Activated T-cell treated with anti-CD3 and anti-CD28 coated beads for 48 hours (primary cell): Measurements from ENCODE around the gene TRIM49D1.
"Not testable (repeated sequence)": the region's sequence is repeated elsewhere in the genome, so short reads cannot be mapped to it uniquely, and the experiment has no call there.

Source experiments
- DNase-seq: peaks from one replicate; pipeline ENCODE4 v3.0.0-alpha.2; 2020; ENCODE audit warnings: low read depth

TRIM49D1 gene

GRCh38 chr11:89922195-89922660 lies at the start of gene TRIM49D1:
TSS of gene TRIM49D1 (minus strand) at chr11:89922245. CDS start at chr11:89917710, 4,535 bp downstream.
- DNase-seq, result no peak

GRCh38 chr11:89965737-89966136 lies 43.7 kb upstream of the TRIM49D1 start, which contains the start of gene TRIM64:
TSS of gene TRIM64 (plus strand) at chr11:89966037. CDS start at chr11:89968504, 2,467 bp downstream.
- DNase-seq, result not testable (repeated sequence)

GRCh38 chr11:89960833-89961232 lies 38.8 kb upstream of the TRIM49D1 start:
- DNase-seq, result not testable (repeated sequence)

- not testable (repeated sequence) for DNase-seq
Observed at GRCh38 chr11:89923764-89924163, 1.7 kb upstream of the TRIM49D1 start, which contains the start of gene TRIM49D2. TSS of gene TRIM49D2 (plus strand) at chr11:89924064. CDS start at chr11:89926762, 2,698 bp downstream.

GRCh38 chr11:89900809-89901208 lies 21.2 kb downstream of the TRIM49D1 start:
- not testable (repeated sequence) for DNase-seq

GRCh38 chr11:89893245-89893644 lies 28.8 kb downstream of the TRIM49D1 start:
- not testable (repeated sequence) for DNase-seq

GRCh38 chr11:89877511-89877910 lies 44.5 kb downstream of the TRIM49D1 start:
- DNase-seq, result not testable (repeated sequence)

- not testable (repeated sequence) for DNase-seq
Observed at GRCh38 chr11:89872588-89872987, 49.5 kb downstream of the TRIM49D1 start.

GRCh38 chr11:89865223-89865622 lies 56.8 kb downstream of the TRIM49D1 start:
- DNase-seq, result not testable (repeated sequence)

- not testable (repeated sequence) for DNase-seq
Observed at GRCh38 chr11:89863906-89864704, 57.9 kb downstream of the TRIM49D1 start.
